Sigmoid colon (tissue), 7 donors: ENCODE measurements around the gene SLC8A1. TPM values are rescaled to one million over a fixed set of nuclear protein-coding genes. Genes with fewer than 3 reads are reported as not detected.
A peak's percentile ranks its signal among the peaks of the same experiment; 100 is the strongest.

Experiments
- DNase-seq: peaks from one replicate; pipeline ENCODE4 v3.0.0-alpha.2; 2019
- H3K27ac ChIP-seq, 4 donors: fragments of 200-600 bp; sonication (generic); one replicate each; pipeline ENCODE4 v1.5.1; 2016 to 2019; ENCODE audit warnings: mild to moderate bottlenecking in 1 of 4
- H3K27me3 ChIP-seq, 3 donors: fragments of 200-600 bp; sonication (generic); one replicate each; pipeline ENCODE4 v1.5.1; 2019; ENCODE audit warnings: mild to moderate bottlenecking in 1 of 3
- H3K36me3 ChIP-seq, 4 donors: fragments of 200-600 bp; sonication (generic); one replicate each; pipeline ENCODE4 v1.5.1; 2016 to 2019
- H3K4me1 ChIP-seq, 4 donors: fragments of 200-600 bp; sonication (generic); one replicate each; pipeline ENCODE4 v1.5.1; 2017 to 2019
- H3K4me3 ChIP-seq, 4 donors: fragments of 200-600 bp; sonication (generic); one replicate each; pipeline ENCODE4 v1.5.1; 2017 to 2019; ENCODE audit warnings: mild to moderate bottlenecking in 2 of 4, moderate library complexity in 1 of 4
- H3K9me3 ChIP-seq, 4 donors: fragments of 200-600 bp in 3 of 4; sonication (generic) in 3 of 4; one replicate each; pipeline versions ENCODE4 v1.5.1 to v1.6.1; 2013 to 2019
- CTCF ChIP-seq, 4 experiments: fragments of 450-650 bp in 3 of 4; fragments of 200-600 bp in 1 of 4; IDR thresholded peaks; one replicate each; pipeline ENCODE4 v1.5.1; 2016 to 2019; ENCODE audit warnings: antibody characterized with exemption in 4 of 4, mild to moderate bottlenecking in 3 of 4, moderate library complexity in 2 of 4
- EP300 ChIP-seq, 4 donors: sonication (generic); formaldehyde crosslinking; IDR thresholded peaks; one replicate each; pipeline ENCODE4 v1.6.1; 2017; ENCODE audit warnings: antibody characterized with exemption in 4 of 4
- POLR2A ChIP-seq, 2 donors: fragments of 450-650 bp; IDR thresholded peaks; one replicate each; pipeline ENCODE4 v1.6.1; 2016; ENCODE audit warnings: antibody characterized with exemption in 2 of 2, mild to moderate bottlenecking in 2 of 2, moderate library complexity in 2 of 2
- POLR2AphosphoS5 ChIP-seq, 4 donors: sonication (generic); formaldehyde crosslinking; IDR thresholded peaks; one replicate each; pipeline ENCODE4 v1.6.1; 2017; ENCODE audit warnings: antibody characterized with exemption in 4 of 4
- WGBS, 2 donors: extraction: QIAGEN DNeasy Blood & Tissue Kit; methylation state at CpG; one replicate each; pipeline ENCODE4 v1.1.7; 2013; 5-methylcytosine and 5-hydroxymethylcytosine counted together
- intact Hi-C: fragments of 100-400 bp; cut with DNase I; formaldehyde crosslinking; loops from one replicate; pipeline ENCODE4 v1.15.1; 2023
- polyA plus RNA-seq, 3 donors: library from polyadenylated mRNA; stranded (reverse); fragments of 200-250 nt; gene quantifications; one replicate each; pipeline ENCODE4 v1.2.3, GENCODE V29; 2013
- total RNA-seq, 4 donors: library from RNA; depleted of rRNA; stranded (reverse); fragments of >200 nt; gene quantifications; one replicate each; pipeline ENCODE4 v1.1.0, GENCODE V29; 2016
- donor health status: healthy with polysubstance abuse.
- donor health status: Bipolar disorder and iron deficiency.
- donor health status: healthy.

The SLC8A1 gene
- total and polyA plus RNA-seq, 7 donors = 0.60 to 337 (median 229) TPM

- peaks cover 0 to 85% (median 69%) of the 10 kb centered on the region in 4 donors for H3K4me1 ChIP-seq
- H3K9me3 ChIP-seq = no peaks in the 10 kb centered on the region
- TF ChIP-seq POLR2AphosphoS5 (IDR thresholded peaks at IDR 0.05) (no peak), EP300 (IDR thresholded peaks at IDR 0.05) (no peak), POLR2A (IDR thresholded peaks at IDR 0.05) (no peak), CTCF (IDR thresholded peaks at IDR 0.05) (no peak)
- peak overlapping the region in 3 of 4 donors; percentile 24 to 78 (median 77) for H3K27ac ChIP-seq
- DNase-seq = no peak
- no peaks in the 10 kb centered on the region for H3K27me3 ChIP-seq
- H3K36me3 ChIP-seq = peaks cover 0 to 9% (median 4%) of the 10 kb centered on the region in 4 donors
- intact Hi-C loops = no loop called here
- 56 to 76% methylated on average over 1 of the region's 1 CpG for WGBS, 2 donors
- H3K4me3 ChIP-seq = no peak overlapping the region
Measured at GRCh38 chr2:40433736-40434135, 18.2 kb downstream of the SLC8A1 start.

GRCh38 chr2:40432921-40433483 lies 18.9 kb downstream of the SLC8A1 start:
- no peak for DNase-seq
- Histone ChIP-seq H3K36me3 (peaks cover 0 to 9% (median 4%) of the 10 kb centered on the region in 4 donors), H3K27me3 (no peaks in the 10 kb centered on the region), H3K9me3 (no peaks in the 10 kb centered on the region), H3K4me1 (peaks cover 0 to 82% (median 64%) of the 10 kb centered on the region in 4 donors), H3K4me3 (no peak overlapping the region), H3K27ac (peak overlapping the region in 3 of 4 donors; percentile 34 to 78 (median 77))
- intact Hi-C loops = no loop called here
- 48 to 70% methylated on average over 3 of the region's 3 CpGs for WGBS, 2 donors
- no peak for TF ChIP-seq CTCF (IDR thresholded peaks at IDR 0.05)
- TF ChIP-seq POLR2AphosphoS5 (IDR thresholded peaks at IDR 0.05) = no peak
- TF ChIP-seq POLR2A (IDR thresholded peaks at IDR 0.05) = no peak

DNA sequence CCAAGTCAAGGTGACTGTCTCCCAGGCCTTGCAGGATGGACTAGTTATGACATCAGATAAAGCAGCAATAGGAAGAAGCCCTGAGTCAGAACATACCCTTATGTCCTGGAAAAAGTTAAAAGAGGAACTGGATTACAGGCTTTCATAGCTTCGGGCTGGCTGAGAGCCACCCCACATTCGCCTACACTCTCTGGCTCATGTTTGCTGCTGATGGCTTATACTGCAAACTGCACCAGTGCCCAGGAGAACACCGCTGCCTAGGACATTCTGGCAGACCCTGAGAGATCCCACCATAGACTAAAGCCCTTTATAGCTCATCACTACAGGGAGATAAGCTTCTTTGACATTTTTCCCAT lies 20.3 kb downstream of the SLC8A1 start:
- Histone ChIP-seq H3K27ac (peak overlapping the region; percentile 40 to 78 (median 61)), H3K9me3 (no peaks in the 10 kb centered on the region), H3K36me3 (peaks cover 0 to 9% (median 4%) of the 10 kb centered on the region in 4 donors), H3K4me1 (peaks cover 0 to 82% (median 51%) of the 10 kb centered on the region in 4 donors), H3K4me3 (no peak overlapping the region), H3K27me3 (no peaks in the 10 kb centered on the region)
- TF ChIP-seq POLR2AphosphoS5 (IDR thresholded peaks at IDR 0.05) = peak in 1 of 4 donors; percentile 30
- no peak for TF ChIP-seq EP300 (IDR thresholded peaks at IDR 0.05)
- intact Hi-C loops = no loop called here
- peak; percentile 80 for DNase-seq
- WGBS, 2 donors = 44 to 51% methylated on average over 3 of the region's 3 CpGs

- Histone ChIP-seq H3K36me3 (peaks cover 0 to 9% (median 4%) of the 10 kb centered on the region in 4 donors), H3K27ac (peak overlapping the region; percentile 40 to 78 (median 61)), H3K4me3 (no peak overlapping the region), H3K9me3 (no peaks in the 10 kb centered on the region), H3K27me3 (no peaks in the 10 kb centered on the region), H3K4me1 (peaks cover 0 to 77% (median 45%) of the 10 kb centered on the region in 4 donors)
- no peak for TF ChIP-seq POLR2AphosphoS5 (IDR thresholded peaks at IDR 0.05)
- TF ChIP-seq POLR2A (IDR thresholded peaks at IDR 0.05) = no peak
- TF ChIP-seq EP300 (IDR thresholded peaks at IDR 0.05) = no peak
- no peak for TF ChIP-seq CTCF (IDR thresholded peaks at IDR 0.05)
- no peak for DNase-seq
- WGBS, 2 donors = 85 to 93% methylated on average over 7 of the region's 7 CpGs
- intact Hi-C loops = no loop called here
Measured at GRCh38 chr2:40430776-40431599, 20.9 kb downstream of the SLC8A1 start.

- H3K9me3 ChIP-seq = no peaks in the 10 kb centered on the region
- peaks cover 0 to 9% (median 4%) of the 10 kb centered on the region in 4 donors for H3K36me3 ChIP-seq
- DNase-seq = no peak
- H3K27me3 ChIP-seq = no peaks in the 10 kb centered on the region
- no peak overlapping the region for H3K27ac ChIP-seq
- peaks cover 0 to 62% (median 23%) of the 10 kb centered on the region in 4 donors for H3K4me1 ChIP-seq
- WGBS, 2 donors = 84 to 88% methylated on average over 6 of the region's 6 CpGs
- H3K4me3 ChIP-seq = no peak overlapping the region
- intact Hi-C loops = no loop called here
- TF ChIP-seq POLR2AphosphoS5 (IDR thresholded peaks at IDR 0.05) = no peak
- no peak for TF ChIP-seq EP300 (IDR thresholded peaks at IDR 0.05)
- TF ChIP-seq CTCF (IDR thresholded peaks at IDR 0.05) = no peak
- no peak for TF ChIP-seq POLR2A (IDR thresholded peaks at IDR 0.05)
Measured at GRCh38 chr2:40428439-40428838, 23.5 kb downstream of the SLC8A1 start.
